Measurements from ENCODE around the gene PPTC7. TPM values are rescaled to one million over a fixed set of nuclear protein-coding genes. Genes with fewer than 3 reads are reported as not detected.

PPTC7 gene
- total RNA-seq, 2 donors from 2014 or later, result 15.2 TPM

DNA sequence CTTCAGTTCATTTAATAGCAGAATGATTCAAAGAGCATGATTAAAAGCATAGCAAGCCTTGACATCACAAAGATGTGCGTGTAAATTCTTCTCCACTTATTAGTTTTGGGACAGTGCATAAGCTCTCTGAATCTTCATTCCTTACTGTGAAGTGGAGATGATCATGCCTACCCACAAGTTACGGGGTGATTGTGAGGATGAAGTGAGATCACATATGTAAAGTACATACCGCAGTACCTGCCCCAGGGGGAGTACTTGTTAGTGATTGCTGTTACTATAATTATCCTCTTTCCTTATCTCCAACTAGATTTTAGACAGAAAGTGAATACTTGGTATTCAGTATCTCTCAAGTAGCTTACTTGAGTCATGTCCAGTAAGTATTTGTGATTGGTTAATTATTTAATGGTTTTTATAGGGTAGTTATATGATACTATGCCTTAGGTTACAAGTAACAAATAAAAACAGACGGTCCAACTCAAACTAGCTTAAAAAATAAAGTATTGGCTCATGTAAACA, 75.0 kb downstream of the PPTC7 start:
- TF ChIP-seq, protein P1, sequence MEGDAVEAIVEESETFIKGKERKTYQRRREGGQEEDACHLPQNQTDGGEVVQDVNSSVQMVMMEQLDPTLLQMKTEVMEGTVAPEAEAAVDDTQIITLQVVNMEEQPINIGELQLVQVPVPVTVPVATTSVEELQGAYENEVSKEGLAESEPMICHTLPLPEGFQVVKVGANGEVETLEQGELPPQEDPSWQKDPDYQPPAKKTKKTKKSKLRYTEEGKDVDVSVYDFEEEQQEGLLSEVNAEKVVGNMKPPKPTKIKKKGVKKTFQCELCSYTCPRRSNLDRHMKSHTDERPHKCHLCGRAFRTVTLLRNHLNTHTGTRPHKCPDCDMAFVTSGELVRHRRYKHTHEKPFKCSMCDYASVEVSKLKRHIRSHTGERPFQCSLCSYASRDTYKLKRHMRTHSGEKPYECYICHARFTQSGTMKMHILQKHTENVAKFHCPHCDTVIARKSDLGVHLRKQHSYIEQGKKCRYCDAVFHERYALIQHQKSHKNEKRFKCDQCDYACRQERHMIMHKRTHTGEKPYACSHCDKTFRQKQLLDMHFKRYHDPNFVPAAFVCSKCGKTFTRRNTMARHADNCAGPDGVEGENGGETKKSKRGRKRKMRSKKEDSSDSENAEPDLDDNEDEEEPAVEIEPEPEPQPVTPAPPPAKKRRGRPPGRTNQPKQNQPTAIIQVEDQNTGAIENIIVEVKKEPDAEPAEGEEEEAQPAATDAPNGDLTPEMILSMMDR (conservative IDR thresholded peaks at IDR 0.05), result no peak
- Histone ChIP-seq H3K27me3 (ENCODE audit: control insufficient read depth, insufficient read depth, low read length, poor library complexity, severe bottlenecking) (peaks cover 10% of the 10 kb centered on the region), H3K27ac (ENCODE audit: low read depth, low read length) (no peak overlapping the region), H3K9ac (ENCODE audit: extremely low read depth, low read length, poor library complexity, severe bottlenecking) (no peak overlapping the region), H3K36me3 (ENCODE audit: control insufficient read depth, insufficient read depth, low read length) (no peaks in the 10 kb centered on the region), H3K4me1 (ENCODE audit: control insufficient read depth, insufficient read depth, low read length) (no peaks in the 10 kb centered on the region), H3K9me3 (ENCODE audit: control insufficient read depth, low read length) (no peaks in the 10 kb centered on the region), H3K4me3 (ENCODE audit: low read length) (no peak overlapping the region)
- WGBS, 2 experiments (ENCODE audit: insufficient coverage in 1 of 2, insufficient read length in 1 of 2), result 100% methylated on average over 2 of the region's 4 CpGs
- no peak overlapping the region for H3K27ac Mint-ChIP-seq
- H3K4me3 Mint-ChIP-seq, result no peak overlapping the region
- no peaks in the 10 kb centered on the region for H3K4me1 Mint-ChIP-seq
- no peak for DNase-seq
- H3K27me3 Mint-ChIP-seq (ENCODE audit: insufficient read depth), result peaks cover 9% of the 10 kb centered on the region
- peaks cover 2% of the 10 kb centered on the region for H3K9me3 Mint-ChIP-seq
- H3K36me3 Mint-ChIP-seq (ENCODE audit: low read depth), result no peaks in the 10 kb centered on the region

DNA sequence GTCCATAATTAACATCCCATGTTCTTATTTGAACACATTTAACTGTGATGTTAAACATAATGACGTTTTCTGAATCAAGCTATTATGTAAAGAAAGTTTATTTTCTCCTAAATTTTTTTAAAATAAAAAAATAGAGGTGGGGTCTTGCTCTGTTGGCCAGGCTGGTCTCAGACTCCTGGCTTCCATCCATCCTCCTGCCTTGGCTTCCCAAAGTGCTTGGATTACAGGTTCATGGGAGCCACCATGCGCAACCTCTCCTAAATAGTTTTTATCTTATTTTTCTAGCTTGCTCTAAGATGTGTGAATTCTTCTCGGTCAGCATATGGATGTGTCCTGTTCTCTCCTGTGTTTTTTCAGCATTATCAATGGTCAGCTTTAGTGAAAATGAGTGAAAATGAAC, 77.8 kb downstream of the PPTC7 start:
- Histone ChIP-seq H3K9ac (ENCODE audit: extremely low read depth, low read length, poor library complexity, severe bottlenecking) (no peak overlapping the region), H3K27me3 (ENCODE audit: control insufficient read depth, insufficient read depth, low read length, poor library complexity, severe bottlenecking) (peaks cover 4% of the 10 kb centered on the region), H3K4me3 (ENCODE audit: low read length) (no peak overlapping the region), H3K36me3 (ENCODE audit: control insufficient read depth, insufficient read depth, low read length) (no peaks in the 10 kb centered on the region), H3K27ac (ENCODE audit: low read depth, low read length) (no peak overlapping the region), H3K9me3 (ENCODE audit: control insufficient read depth, low read length) (peaks cover 7% of the 10 kb centered on the region), H3K4me1 (ENCODE audit: control insufficient read depth, insufficient read depth, low read length) (no peaks in the 10 kb centered on the region)
- H3K9me3 Mint-ChIP-seq, result peaks cover 12% of the 10 kb centered on the region
- H3K27ac Mint-ChIP-seq, result no peak overlapping the region
- DNase-seq, result no peak
- 50 to 100% methylated on average over 2 of the region's 3 CpGs for WGBS, 2 experiments (ENCODE audit: insufficient coverage in 1 of 2, insufficient read length in 1 of 2)
- no peaks in the 10 kb centered on the region for H3K4me1 Mint-ChIP-seq
- no peaks in the 10 kb centered on the region for H3K36me3 Mint-ChIP-seq (ENCODE audit: low read depth)
- H3K4me3 Mint-ChIP-seq, result no peak overlapping the region
- TF ChIP-seq, protein P1 (conservative IDR thresholded peaks at IDR 0.05), result no peak
- H3K27me3 Mint-ChIP-seq (ENCODE audit: insufficient read depth), result peaks cover 19% of the 10 kb centered on the region

DNA sequence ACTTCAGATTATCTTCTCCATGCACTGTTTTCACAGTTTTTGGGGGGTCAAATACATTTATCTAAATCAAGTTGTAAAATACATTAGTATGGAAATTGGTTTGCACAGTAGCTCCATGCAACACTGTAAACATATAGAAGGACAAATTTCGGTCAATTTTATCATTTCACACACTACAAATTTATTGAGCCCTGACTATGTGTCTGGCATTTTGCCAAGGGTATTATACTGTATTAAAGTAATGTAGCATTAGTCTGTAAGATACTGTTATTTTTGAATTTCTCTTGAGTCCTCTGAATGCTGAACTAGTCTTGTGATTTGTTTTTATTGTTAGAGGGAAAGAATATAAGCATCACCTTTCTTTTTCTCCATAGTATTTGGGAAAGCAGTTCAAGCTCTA, 79.7 kb downstream of the PPTC7 start:
- Histone ChIP-seq H3K4me3 (ENCODE audit: low read length) (no peak overlapping the region), H3K27ac (ENCODE audit: low read depth, low read length) (no peak overlapping the region), H3K4me1 (ENCODE audit: control insufficient read depth, insufficient read depth, low read length) (no peaks in the 10 kb centered on the region), H3K36me3 (ENCODE audit: control insufficient read depth, insufficient read depth, low read length) (peaks cover 10% of the 10 kb centered on the region), H3K9ac (ENCODE audit: extremely low read depth, low read length, poor library complexity, severe bottlenecking) (no peak overlapping the region), H3K27me3 (ENCODE audit: control insufficient read depth, insufficient read depth, low read length, poor library complexity, severe bottlenecking) (no peaks in the 10 kb centered on the region), H3K9me3 (ENCODE audit: control insufficient read depth, low read length) (peaks cover 7% of the 10 kb centered on the region)
- Mint-ChIP-seq H3K9me3 (peaks cover 12% of the 10 kb centered on the region), H3K27ac (no peak overlapping the region), H3K36me3 (ENCODE audit: low read depth) (no peaks in the 10 kb centered on the region), H3K27me3 (ENCODE audit: insufficient read depth) (peaks cover 19% of the 10 kb centered on the region), H3K4me3 (no peak overlapping the region), H3K4me1 (no peaks in the 10 kb centered on the region)
- no peak for DNase-seq
- TF ChIP-seq, protein P1 (conservative IDR thresholded peaks at IDR 0.05), result no peak
- no CpG with 5 or more reads among the region's 1 CpG for WGBS, 2 experiments (ENCODE audit: insufficient coverage in 1 of 2, insufficient read length in 1 of 2)
